Measurements from ENCODE around the gene NELL1. TPM values are rescaled to one million over a fixed set of nuclear protein-coding genes. Genes with fewer than 3 reads are reported as not detected.

The NELL1 gene
- total RNA-seq, 4 donors from 2014 or later: not detected

GRCh38 chr11:20990447-20990846 lies 321.1 kb downstream of the NELL1 start:
- intact Hi-C loops (cut with DNase I): no loop called here
- no peaks in the 10 kb centered on the region for H3K9me3 ChIP-seq
- H3K27ac ChIP-seq: no peak overlapping the region
- H3K36me3 ChIP-seq: no peaks in the 10 kb centered on the region
- DNase-seq: no peak
- WGBS, 2 donors: 66 to 70% methylated on average over 1 of the region's 1 CpG
- no peak for TF ChIP-seq POLR2A (IDR thresholded peaks at IDR 0.05)
- TF ChIP-seq, protein P1, sequence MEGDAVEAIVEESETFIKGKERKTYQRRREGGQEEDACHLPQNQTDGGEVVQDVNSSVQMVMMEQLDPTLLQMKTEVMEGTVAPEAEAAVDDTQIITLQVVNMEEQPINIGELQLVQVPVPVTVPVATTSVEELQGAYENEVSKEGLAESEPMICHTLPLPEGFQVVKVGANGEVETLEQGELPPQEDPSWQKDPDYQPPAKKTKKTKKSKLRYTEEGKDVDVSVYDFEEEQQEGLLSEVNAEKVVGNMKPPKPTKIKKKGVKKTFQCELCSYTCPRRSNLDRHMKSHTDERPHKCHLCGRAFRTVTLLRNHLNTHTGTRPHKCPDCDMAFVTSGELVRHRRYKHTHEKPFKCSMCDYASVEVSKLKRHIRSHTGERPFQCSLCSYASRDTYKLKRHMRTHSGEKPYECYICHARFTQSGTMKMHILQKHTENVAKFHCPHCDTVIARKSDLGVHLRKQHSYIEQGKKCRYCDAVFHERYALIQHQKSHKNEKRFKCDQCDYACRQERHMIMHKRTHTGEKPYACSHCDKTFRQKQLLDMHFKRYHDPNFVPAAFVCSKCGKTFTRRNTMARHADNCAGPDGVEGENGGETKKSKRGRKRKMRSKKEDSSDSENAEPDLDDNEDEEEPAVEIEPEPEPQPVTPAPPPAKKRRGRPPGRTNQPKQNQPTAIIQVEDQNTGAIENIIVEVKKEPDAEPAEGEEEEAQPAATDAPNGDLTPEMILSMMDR (IDR thresholded peaks at IDR 0.05): no peak
- no peaks in the 10 kb centered on the region for H3K27me3 ChIP-seq
- H3K4me1 ChIP-seq: no peaks in the 10 kb centered on the region
- H3K4me3 ChIP-seq (replicated peaks in 1 of 3): no peak overlapping the region

DNA sequence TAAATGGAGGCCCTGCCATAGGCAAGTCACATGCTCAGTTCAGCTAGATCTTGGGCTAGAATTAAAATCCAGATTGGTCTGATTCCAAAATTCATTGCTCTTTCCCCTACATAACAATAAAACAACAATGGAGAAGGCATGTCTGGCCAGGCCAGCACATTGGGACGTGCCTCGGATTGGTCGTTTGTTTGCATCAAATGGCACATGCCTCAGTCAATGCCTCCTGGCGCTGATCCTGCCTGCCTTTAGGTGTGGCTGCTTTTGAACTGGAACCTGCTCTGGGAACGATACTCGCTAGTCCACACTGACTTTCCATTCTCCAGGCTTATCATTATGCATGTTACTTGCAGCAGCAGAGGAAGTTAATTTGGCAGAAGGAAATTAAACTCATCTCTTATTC lies 322.1 kb downstream of the NELL1 start:
- WGBS, 2 donors: 66 to 81% methylated on average over 6 of the region's 6 CpGs
- H3K4me3 ChIP-seq (replicated peaks in 1 of 3): no peak overlapping the region
- TF ChIP-seq, protein P1 (IDR thresholded peaks at IDR 0.05): no peak
- TF ChIP-seq POLR2A (IDR thresholded peaks at IDR 0.05): no peak
- no peak overlapping the region for H3K27ac ChIP-seq
- H3K4me1 ChIP-seq: no peaks in the 10 kb centered on the region
- no peaks in the 10 kb centered on the region for H3K27me3 ChIP-seq
- H3K9me3 ChIP-seq: no peaks in the 10 kb centered on the region
- DNase-seq: no peak
- intact Hi-C loops (cut with DNase I): no loop called here
- no peaks in the 10 kb centered on the region for H3K36me3 ChIP-seq

GRCh38 chr11:21007297-21007696 lies 337.9 kb downstream of the NELL1 start:
- Histone ChIP-seq H3K4me3 (replicated peaks in 1 of 3) (no peak overlapping the region), H3K4me1 (no peaks in the 10 kb centered on the region), H3K9me3 (no peaks in the 10 kb centered on the region), H3K36me3 (no peaks in the 10 kb centered on the region), H3K27ac (no peak overlapping the region), H3K27me3 (no peaks in the 10 kb centered on the region)
- WGBS, 2 donors: 50 to 58% methylated on average over 3 of the region's 3 CpGs
- TF ChIP-seq, protein P1 (IDR thresholded peaks at IDR 0.05): no peak
- TF ChIP-seq POLR2A (IDR thresholded peaks at IDR 0.05): no peak
- no peak for DNase-seq
- intact Hi-C loops (cut with DNase I): no loop called here

DNA sequence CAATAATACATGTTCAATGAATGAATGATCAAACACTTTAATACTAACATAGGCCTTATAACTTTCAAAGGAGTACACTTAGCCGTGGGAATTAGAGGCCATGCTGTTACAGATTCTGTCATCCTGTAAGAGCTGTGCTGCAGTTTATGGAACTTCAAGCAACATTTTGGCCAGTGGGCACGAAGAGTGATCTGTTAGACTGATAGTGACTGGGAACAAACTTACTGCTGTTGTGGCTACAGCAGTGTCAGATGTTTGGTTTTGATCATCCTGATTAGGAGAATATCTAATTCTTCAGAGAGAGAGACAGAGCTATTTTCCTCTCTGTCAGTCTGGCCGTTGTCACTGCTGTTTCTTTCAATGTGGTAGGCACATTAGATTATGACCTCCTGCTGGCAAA lies 348.9 kb downstream of the NELL1 start:
- Histone ChIP-seq H3K27me3 (no peaks in the 10 kb centered on the region), H3K4me3 (replicated peaks in 1 of 3) (no peak overlapping the region), H3K4me1 (no peaks in the 10 kb centered on the region), H3K27ac (no peak overlapping the region), H3K9me3 (no peaks in the 10 kb centered on the region), H3K36me3 (no peaks in the 10 kb centered on the region)
- no peak for TF ChIP-seq POLR2A (IDR thresholded peaks at IDR 0.05)
- TF ChIP-seq, protein P1 (IDR thresholded peaks at IDR 0.05): no peak
- intact Hi-C loops (cut with DNase I): no loop called here
- 35 to 50% methylated on average over 3 of the region's 3 CpGs for WGBS, 2 donors
- DNase-seq: no peak

DNA sequence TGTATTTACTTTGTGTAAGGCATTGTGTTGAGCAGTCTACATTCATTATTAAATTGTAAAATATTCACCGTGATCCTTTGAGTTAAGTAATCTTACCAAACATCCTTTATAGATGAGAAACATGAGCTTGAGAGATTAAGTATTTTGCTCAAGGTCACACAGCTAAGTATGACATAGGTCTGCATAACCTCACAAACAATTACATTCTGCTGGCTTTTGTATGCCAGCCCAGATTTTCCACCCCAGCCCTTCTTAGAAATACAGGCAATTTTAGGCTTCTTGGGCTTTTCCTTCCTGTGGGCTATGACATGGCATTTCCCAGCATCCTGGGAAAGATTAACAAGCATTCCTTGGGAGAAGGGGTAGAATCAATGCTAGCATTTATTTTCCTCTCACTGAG lies 357.3 kb downstream of the NELL1 start:
- TF ChIP-seq POLR2A (IDR thresholded peaks at IDR 0.05): no peak
- TF ChIP-seq, protein P1 (IDR thresholded peaks at IDR 0.05): no peak
- no peak for DNase-seq
- intact Hi-C loops (cut with DNase I): no loop called here
- Histone ChIP-seq H3K27me3 (no peaks in the 10 kb centered on the region), H3K27ac (no peak overlapping the region), H3K4me3 (replicated peaks in 1 of 3) (no peak overlapping the region), H3K36me3 (no peaks in the 10 kb centered on the region), H3K9me3 (no peaks in the 10 kb centered on the region), H3K4me1 (no peaks in the 10 kb centered on the region)
- 77 to 89% methylated on average over 1 of the region's 1 CpG for WGBS, 2 donors
